CD4-positive, alpha-beta T cell (primary cell): Measurements from ENCODE around the gene ACOX3. TPM values are rescaled to one million over a fixed set of nuclear protein-coding genes. Genes with fewer than 3 reads are reported as not detected.
A peak's percentile ranks its signal among the peaks of the same experiment; 100 is the strongest.

ENCODE experiments used
- ATAC-seq: fragments of 200-7000 bp; cut with Tn5 transposase; one replicate; pipeline ENCODE4 v1.10.0; 2022; ENCODE audit warnings: mild to moderate bottlenecking; ENCODE audit not compliant: poor library complexity
- CTCF ChIA-PET: fragments of 350-600 bp; sonication (Branson Sonifier 250); formaldehyde crosslinking; loops from one replicate; lab custom pipeline; 2021; ENCODE audit warnings: antibody characterized with exemption, inconsistent platforms; lab: Charles Lee
- POLR2A ChIA-PET: fragments of 350-600 bp; sonication (Branson Sonifier 250); formaldehyde crosslinking; loops from one replicate; lab custom pipeline; 2021; ENCODE audit warnings: antibody characterized with exemption, inconsistent platforms; lab: Charles Lee
- DNase-seq, 14 experiments: peaks; one replicate each; pipeline ENCODE4 v3.0.0-alpha.2; 2013 to 2020; ENCODE audit warnings: mixed read lengths in 2 of 14
- H3K27ac ChIP-seq, 2 donors: one replicate each; pipeline versions ENCODE4 v1.5.1 to v1.7.0; 2013; ENCODE audit warnings: low read length in 2 of 2, low read depth in 1 of 2, mild to moderate bottlenecking in 1 of 2
- H3K27me3 ChIP-seq, 2 experiments: 1 replicate in 1 of 2; 2 replicates in 1 of 2; pipeline versions ENCODE4 v1.6.1 to v1.7.0; 2013; ENCODE audit warnings: low read length in 2 of 2, control low read depth in 1 of 2, mild to moderate bottlenecking in 1 of 2, moderate library complexity in 1 of 2; ENCODE audit not compliant: insufficient read depth in 2 of 2, control insufficient read depth in 1 of 2
- H3K36me3 ChIP-seq: one replicate; pipeline ENCODE4 v1.6.1; 2013; ENCODE audit warnings: low read length, control low read depth; ENCODE audit not compliant: insufficient read depth
- H3K4me1 ChIP-seq: one replicate; pipeline ENCODE4 v1.6.1; 2013; ENCODE audit warnings: low read length, control low read depth; ENCODE audit not compliant: insufficient read depth
- H3K4me3 ChIP-seq: one replicate; pipeline ENCODE4 v1.5.1; 2013; ENCODE audit warnings: mild to moderate bottlenecking, low read length, moderate library complexity
- H3K9me3 ChIP-seq, 2 experiments: 1 replicate in 1 of 2; 2 replicates in 1 of 2; pipeline versions ENCODE4 v1.6.1 to v1.7.0; 2013; ENCODE audit warnings: low read length in 2 of 2, mild to moderate bottlenecking in 2 of 2, control low read depth in 1 of 2, moderate library complexity in 1 of 2; ENCODE audit not compliant: control insufficient read depth in 1 of 2, insufficient read depth in 1 of 2
- H3K27ac Mint-ChIP-seq: one replicate; pipeline ENCODE4 v1.8.0; 2020; ENCODE audit warnings: mixed read lengths
- H3K27me3 Mint-ChIP-seq: one replicate; pipeline ENCODE4 v1.8.0; 2021; ENCODE audit warnings: mixed read lengths
- H3K36me3 Mint-ChIP-seq: one replicate; pipeline ENCODE4 v1.8.0; 2021; ENCODE audit warnings: low read depth, mixed read lengths
- H3K4me1 Mint-ChIP-seq: one replicate; pipeline ENCODE4 v1.8.0; 2021; ENCODE audit warnings: low read depth, mixed read lengths
- H3K4me3 Mint-ChIP-seq: one replicate; pipeline ENCODE4 v1.8.0; 2020; ENCODE audit warnings: mild to moderate bottlenecking, mixed read lengths
- H3K9me3 Mint-ChIP-seq: one replicate; pipeline ENCODE4 v1.8.0; 2020; ENCODE audit warnings: mixed read lengths
- intact Hi-C, 2 experiments: fragments of 100-400 bp; cut with DNase I in 1 of 2; cut with micrococcal nuclease in 1 of 2; formaldehyde crosslinking; loops; one replicate each; pipeline versions ENCODE4 v1.15.1 to v1.9.0; 2023 to 2025; cut with DNase I, micrococcal nuclease
- total RNA-seq, 174 experiments: library from RNA in 2 of 174; stranded (reverse) in 2 of 174; gene quantifications; one replicate each; pipeline ENCODE4 v1.2.3 and lab custom pipeline; 2021 to 2026
- TF ChIP-seq, protein P1 (sequence below): fragments of 200-600 bp; IDR thresholded peaks from one replicate; pipeline ENCODE4 v1.8.0; 2022; ENCODE audit warnings: antibody characterized with exemption, mild to moderate bottlenecking

The ACOX3 gene
- total RNA-seq, 2 experiments from 2014 or later, result 4.9 to 6.1 TPM

DNA sequence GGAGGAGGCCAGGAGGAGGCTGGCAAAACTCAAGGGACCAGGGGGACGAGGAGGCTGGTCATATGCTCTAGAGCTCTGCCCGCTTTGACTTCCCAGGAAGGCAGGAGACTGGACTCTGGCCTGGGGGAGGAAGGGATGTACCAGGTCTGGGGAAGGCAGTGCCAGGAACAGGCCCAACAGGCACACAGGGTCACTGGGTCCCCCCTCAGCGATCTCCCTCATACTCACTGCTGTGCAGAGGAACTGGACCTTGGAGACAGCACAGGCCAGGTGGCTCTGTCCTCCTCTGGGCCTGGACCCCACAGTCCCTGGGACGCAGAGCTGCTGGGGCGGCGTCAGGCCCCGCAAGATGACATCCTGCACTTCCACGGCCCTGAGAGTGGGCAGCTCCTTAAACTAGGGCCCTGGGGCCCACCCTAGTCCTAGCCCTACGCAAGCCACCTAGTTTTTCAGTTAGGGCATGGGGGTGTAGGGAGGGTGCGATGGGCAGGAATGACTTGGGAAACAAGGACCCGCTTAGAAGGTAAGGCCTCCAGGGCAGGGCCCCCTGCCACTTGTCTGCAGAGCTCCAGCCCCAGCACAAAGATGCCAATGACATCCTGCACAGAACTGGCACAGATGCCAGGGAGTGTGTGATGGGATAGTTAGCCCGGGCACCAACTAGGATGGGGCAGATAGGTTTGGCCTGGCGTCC lies 111.5 kb downstream of the ACOX3 start:
- Histone ChIP-seq H3K4me1 (no peaks in the 10 kb centered on the region), H3K9me3 (peaks cover 0 to 17% of the 10 kb centered on the region in 2 experiments), H3K27me3 (peaks cover 0 to 2% of the 10 kb centered on the region in 2 experiments), H3K4me3 (no peak overlapping the region), H3K27ac (no peak overlapping the region), H3K36me3 (no peaks in the 10 kb centered on the region)
- Mint-ChIP-seq H3K27me3 (no peaks in the 10 kb centered on the region), H3K36me3 (no peaks in the 10 kb centered on the region), H3K4me3 (no peak overlapping the region), H3K9me3 (peaks cover 2% of the 10 kb centered on the region), H3K27ac (no peak overlapping the region), H3K4me1 (no peaks in the 10 kb centered on the region)
- ATAC-seq (no peak), DNase-seq (no peak)
- TF ChIP-seq, protein P1, sequence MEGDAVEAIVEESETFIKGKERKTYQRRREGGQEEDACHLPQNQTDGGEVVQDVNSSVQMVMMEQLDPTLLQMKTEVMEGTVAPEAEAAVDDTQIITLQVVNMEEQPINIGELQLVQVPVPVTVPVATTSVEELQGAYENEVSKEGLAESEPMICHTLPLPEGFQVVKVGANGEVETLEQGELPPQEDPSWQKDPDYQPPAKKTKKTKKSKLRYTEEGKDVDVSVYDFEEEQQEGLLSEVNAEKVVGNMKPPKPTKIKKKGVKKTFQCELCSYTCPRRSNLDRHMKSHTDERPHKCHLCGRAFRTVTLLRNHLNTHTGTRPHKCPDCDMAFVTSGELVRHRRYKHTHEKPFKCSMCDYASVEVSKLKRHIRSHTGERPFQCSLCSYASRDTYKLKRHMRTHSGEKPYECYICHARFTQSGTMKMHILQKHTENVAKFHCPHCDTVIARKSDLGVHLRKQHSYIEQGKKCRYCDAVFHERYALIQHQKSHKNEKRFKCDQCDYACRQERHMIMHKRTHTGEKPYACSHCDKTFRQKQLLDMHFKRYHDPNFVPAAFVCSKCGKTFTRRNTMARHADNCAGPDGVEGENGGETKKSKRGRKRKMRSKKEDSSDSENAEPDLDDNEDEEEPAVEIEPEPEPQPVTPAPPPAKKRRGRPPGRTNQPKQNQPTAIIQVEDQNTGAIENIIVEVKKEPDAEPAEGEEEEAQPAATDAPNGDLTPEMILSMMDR, result no peak
- ChIA-PET POLR2A (no interaction called here), CTCF (no interaction called here)
- intact Hi-C loops, result no loop called here

DNA sequence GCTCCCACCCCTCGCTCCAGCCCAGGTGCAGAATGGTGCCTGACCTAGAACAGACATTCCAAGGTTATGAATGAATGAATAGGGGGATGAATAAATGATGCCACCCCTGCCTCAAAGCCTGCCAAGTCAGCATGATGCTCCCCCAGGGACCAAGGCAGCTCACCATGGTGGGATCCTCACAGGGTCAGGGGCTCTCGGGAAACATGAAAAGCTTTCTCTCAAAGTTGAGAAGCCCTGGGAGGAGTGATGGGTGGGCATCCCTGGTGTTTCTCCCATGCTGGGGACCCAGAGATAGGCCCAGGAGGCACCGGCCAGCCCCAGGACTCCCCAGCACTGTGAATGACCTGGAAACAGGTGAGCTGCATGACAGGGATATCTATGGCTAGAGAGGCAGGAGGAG lies 112.1 kb downstream of the ACOX3 start:
- intact Hi-C loops, result no loop called here
- CTCF ChIA-PET, result no interaction called here
- H3K27ac ChIP-seq, result no peak overlapping the region
- Mint-ChIP-seq H3K4me3 (no peak overlapping the region), H3K9me3 (peaks cover 2% of the 10 kb centered on the region), H3K27me3 (no peaks in the 10 kb centered on the region), H3K27ac (no peak overlapping the region), H3K36me3 (no peaks in the 10 kb centered on the region), H3K4me1 (no peaks in the 10 kb centered on the region)
- TF ChIP-seq, protein P1, result no peak
- DNase-seq (no peak), ATAC-seq (no peak)
- H3K36me3 ChIP-seq, result no peaks in the 10 kb centered on the region
- POLR2A ChIA-PET, result no interaction called here
- peaks cover 0 to 2% of the 10 kb centered on the region in 2 experiments for H3K27me3 ChIP-seq
- H3K9me3 ChIP-seq, result peaks cover 0 to 17% of the 10 kb centered on the region in 2 experiments
- H3K4me3 ChIP-seq, result no peak overlapping the region
- no peaks in the 10 kb centered on the region for H3K4me1 ChIP-seq

DNA sequence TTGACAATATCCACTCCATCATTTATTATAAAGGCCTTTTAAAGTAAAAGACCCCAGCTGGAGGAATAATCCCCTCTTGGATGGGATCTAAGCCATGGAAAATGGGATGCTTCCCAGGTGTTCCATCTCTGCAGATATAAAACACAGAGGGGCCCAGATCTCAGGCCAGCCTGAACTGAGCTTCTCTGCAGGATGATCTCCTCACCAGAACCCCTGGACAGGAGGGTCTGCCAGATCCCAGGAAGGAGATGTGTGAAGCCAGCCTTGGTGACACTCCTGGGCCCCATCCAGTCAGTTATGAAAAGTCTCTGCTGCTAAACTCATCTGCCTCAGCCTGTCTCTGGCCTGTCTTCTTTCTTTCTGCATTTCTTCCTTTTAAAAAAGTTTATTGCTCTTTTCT lies 114.3 kb downstream of the ACOX3 start:
- peak in 1 of 14 experiments; percentile 16 for DNase-seq
- H3K4me1 ChIP-seq, result no peaks in the 10 kb centered on the region
- no peaks in the 10 kb centered on the region for H3K9me3 ChIP-seq
- ChIA-PET CTCF (no interaction called here), POLR2A (no interaction called here)
- H3K36me3 Mint-ChIP-seq, result no peaks in the 10 kb centered on the region
- no peak overlapping the region for H3K4me3 Mint-ChIP-seq
- H3K27ac ChIP-seq, result no peak overlapping the region
- no peaks in the 10 kb centered on the region for H3K4me1 Mint-ChIP-seq
- no peaks in the 10 kb centered on the region for H3K27me3 ChIP-seq
- H3K27me3 Mint-ChIP-seq, result no peaks in the 10 kb centered on the region
- intact Hi-C loops, result no loop called here
- ATAC-seq, result no peak
- no peaks in the 10 kb centered on the region for H3K9me3 Mint-ChIP-seq
- TF ChIP-seq, protein P1, result no peak
- no peak overlapping the region for H3K4me3 ChIP-seq
- H3K27ac Mint-ChIP-seq, result no peak overlapping the region
- no peaks in the 10 kb centered on the region for H3K36me3 ChIP-seq
